Breast epithelium (tissue), 4 donors: Measurements from ENCODE around the gene SHROOM2. TPM values are rescaled to one million over a fixed set of nuclear protein-coding genes. Genes with fewer than 3 reads are reported as not detected.

Experiments used
- DNase-seq, 2 donors: peaks; one replicate each; pipeline ENCODE4 v3.0.0-alpha.2; 2019; ENCODE audit warnings: low spot score in 2 of 2
- H3K27ac ChIP-seq, 2 donors: fragments of 200-600 bp; sonication (generic) in 1 of 2; one replicate each; pipeline ENCODE4 v1.5.1; 2016 to 2019; ENCODE audit warnings: mild to moderate bottlenecking in 1 of 2
- H3K27me3 ChIP-seq, 2 donors: fragments of 200-600 bp; sonication (generic) in 1 of 2; one replicate each; pipeline versions ENCODE4 v1.5.1 to v1.6.0; 2017 to 2019; ENCODE audit warnings: control low read depth in 1 of 2, mild to moderate bottlenecking in 1 of 2
- H3K36me3 ChIP-seq: fragments of 200-600 bp; one replicate; pipeline ENCODE4 v1.5.1; 2019
- H3K4me1 ChIP-seq, 2 donors: fragments of 200-600 bp; sonication (generic); one replicate each; pipeline ENCODE4 v1.5.1; 2016 to 2019; ENCODE audit warnings: control low read depth in 1 of 2
- H3K4me3 ChIP-seq, 3 donors: fragments of 200-600 bp; sonication (generic); 1 replicate in 2 of 3; 2 replicates in 1 of 3; pipeline ENCODE4 v1.5.1; 2016 to 2019; ENCODE audit warnings: mild to moderate bottlenecking in 3 of 3, moderate library complexity in 2 of 3
- H3K9me3 ChIP-seq, 2 donors: fragments of 200-600 bp; sonication (generic) in 1 of 2; one replicate each; pipeline ENCODE4 v1.5.1; 2016 to 2019; ENCODE audit warnings: control low read depth in 1 of 2
- CTCF ChIP-seq, 3 donors: fragments of 450-650 bp; IDR thresholded peaks; one replicate each; pipeline ENCODE4 v1.5.1; 2016 to 2017; ENCODE audit warnings: antibody characterized with exemption in 3 of 3, mild to moderate bottlenecking in 3 of 3, moderate library complexity in 3 of 3
- POLR2A ChIP-seq: fragments of 450-650 bp; IDR thresholded peaks from one replicate; pipeline ENCODE4 v1.6.1; 2016; ENCODE audit warnings: antibody characterized with exemption, mild to moderate bottlenecking, moderate library complexity
- POLR2AphosphoS5 ChIP-seq, 3 donors: sonication (generic); formaldehyde crosslinking; IDR thresholded peaks; one replicate each; pipeline ENCODE4 v1.6.1; 2017; ENCODE audit warnings: antibody characterized with exemption in 3 of 3
- intact Hi-C: fragments of 100-400 bp; cut with DNase I; formaldehyde crosslinking; loops from one replicate; pipeline ENCODE4 v1.15.1; 2023; ENCODE audit warnings: low total_unique reads
- total RNA-seq, 3 donors: library from RNA; depleted of rRNA; stranded (reverse); fragments of >200 nt; gene quantifications; one replicate each; pipeline ENCODE4 v1.1.0, GENCODE V29; 2016

SHROOM2 gene
- total RNA-seq, 3 donors from 2014 or later = 0.48 to 4.5 (median 3.9) TPM

- Histone ChIP-seq H3K27ac (no peak overlapping the region), H3K9me3 (peaks cover 6 to 18% of the 10 kb centered on the region in 2 donors), H3K4me3 (no peak overlapping the region), H3K36me3 (no peaks in the 10 kb centered on the region), H3K27me3 (peaks cover 0 to 6% of the 10 kb centered on the region in 2 donors), H3K4me1 (no peaks in the 10 kb centered on the region)
- no peak for DNase-seq
- TF ChIP-seq POLR2AphosphoS5 (IDR thresholded peaks at IDR 0.05) (no peak), CTCF (IDR thresholded peaks at IDR 0.05) (no peak), POLR2A (no peak)
- intact Hi-C loops = no loop called here
Measured at GRCh38 chrX:9953396-9953795, 167.2 kb downstream of the SHROOM2 start.

DNA sequence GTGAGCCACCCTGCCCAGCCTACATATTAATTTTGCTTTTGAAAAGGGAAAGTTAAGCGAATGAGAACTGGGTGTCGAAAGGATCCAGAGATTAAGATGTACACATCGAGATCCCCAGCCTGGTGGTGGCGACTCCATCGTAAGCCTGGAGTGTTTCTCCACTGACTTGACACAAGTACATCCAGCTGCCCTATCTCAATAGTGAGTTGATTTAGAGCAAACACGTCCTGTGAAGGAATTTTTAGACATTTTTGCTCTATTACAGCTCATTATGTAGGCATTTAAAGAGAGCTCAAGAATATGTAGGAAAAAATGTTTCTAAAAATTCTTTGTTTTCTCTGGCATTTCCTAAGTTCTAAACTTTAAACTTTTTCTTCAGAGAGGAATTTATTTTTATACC lies 169.3 kb downstream of the SHROOM2 start:
- TF ChIP-seq CTCF (IDR thresholded peaks at IDR 0.05) (no peak), POLR2A (no peak), POLR2AphosphoS5 (IDR thresholded peaks at IDR 0.05) (no peak)
- H3K4me1 ChIP-seq = no peaks in the 10 kb centered on the region
- intact Hi-C loops = no loop called here

DNA sequence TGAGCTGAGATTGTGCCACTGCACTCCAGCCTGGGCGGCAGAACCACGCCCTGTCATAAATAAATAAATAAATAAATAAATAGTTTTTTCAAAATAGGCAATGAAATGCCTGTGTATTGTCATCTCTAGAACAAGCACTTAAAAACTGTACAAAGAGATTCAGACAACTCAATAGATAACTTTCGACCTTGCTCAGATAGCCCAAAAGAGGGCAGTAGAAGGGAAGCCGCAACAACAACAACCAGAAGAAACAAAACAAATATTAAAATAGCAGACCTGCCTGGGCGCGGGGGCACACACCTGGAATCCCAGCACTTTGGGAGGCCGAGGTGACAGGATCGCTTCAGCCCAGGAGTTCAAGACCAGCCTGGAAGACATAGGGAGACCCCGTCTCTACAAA lies 171.5 kb downstream of the SHROOM2 start:
- TF ChIP-seq POLR2AphosphoS5 (IDR thresholded peaks at IDR 0.05) = no peak
- TF ChIP-seq CTCF (IDR thresholded peaks at IDR 0.05) = no peak
- no peak for TF ChIP-seq POLR2A
- Histone ChIP-seq H3K4me3 (no peak overlapping the region), H3K9me3 (peaks cover 5 to 13% of the 10 kb centered on the region in 2 donors), H3K27me3 (peaks cover 0 to 5% of the 10 kb centered on the region in 2 donors), H3K27ac (no peak overlapping the region), H3K4me1 (no peaks in the 10 kb centered on the region), H3K36me3 (no peaks in the 10 kb centered on the region)
- intact Hi-C loops = no loop called here
- DNase-seq = no peak

More for the DNA sequence above, 169.3 kb downstream of the SHROOM2 start:
- Histone ChIP-seq H3K27me3 (no peaks in the 10 kb centered on the region), H3K36me3 (no peaks in the 10 kb centered on the region), H3K27ac (no peak overlapping the region), H3K4me3 (no peak overlapping the region), H3K9me3 (peaks cover 6 to 18% of the 10 kb centered on the region in 2 donors)
- DNase-seq = no peak

- Histone ChIP-seq H3K9me3 (peaks cover under 1 to 9% of the 10 kb centered on the region in 2 donors), H3K4me3 (no peak overlapping the region), H3K27ac (no peak overlapping the region), H3K27me3 (peaks cover 0 to 6% of the 10 kb centered on the region in 2 donors), H3K4me1 (no peaks in the 10 kb centered on the region), H3K36me3 (no peaks in the 10 kb centered on the region)
- intact Hi-C loops = no loop called here
- TF ChIP-seq CTCF (IDR thresholded peaks at IDR 0.05) (no peak), POLR2AphosphoS5 (IDR thresholded peaks at IDR 0.05) (no peak)
- DNase-seq = no peak
Measured at GRCh38 chrX:9958183-9958582, 172.0 kb downstream of the SHROOM2 start.

GRCh38 chrX:9961750-9962149 lies 175.5 kb downstream of the SHROOM2 start:
- peaks cover 0 to 8% of the 10 kb centered on the region in 2 donors for H3K27me3 ChIP-seq
- peaks cover 0 to under 1% of the 10 kb centered on the region in 2 donors for H3K9me3 ChIP-seq
- TF ChIP-seq CTCF (IDR thresholded peaks at IDR 0.05) (no peak), POLR2AphosphoS5 (IDR thresholded peaks at IDR 0.05) (no peak), POLR2A (no peak)
- H3K27ac ChIP-seq = no peak overlapping the region
- no peaks in the 10 kb centered on the region for H3K4me1 ChIP-seq
- intact Hi-C loops = no loop called here
- no peak for DNase-seq
- H3K36me3 ChIP-seq = no peaks in the 10 kb centered on the region
- H3K4me3 ChIP-seq = no peak overlapping the region
